Measurements from ENCODE around the gene B3GNT4. TPM values are rescaled to one million over a fixed set of nuclear protein-coding genes. Genes with fewer than 3 reads are reported as not detected.

The B3GNT4 gene
- total and polyA plus RNA-seq, 2 of the 8 experiments (the other 6 are each of a cell fraction or from before 2014, with no cell fraction given) = 1.1 to 1.4 TPM

GRCh38 chr12:122183588-122183940 is 19.9 kb upstream of the B3GNT4 start:
- H4K91ac ChIP-seq (replicated peaks; ENCODE audit: insufficient read length, low read length) = no peak overlapping the region
- no peak for DNase-seq (ENCODE audit: low read depth in 1 of 2, low spot score in 2 of 2)
- no peak overlapping the region for H2AFZ ChIP-seq (ENCODE audit: low read length)
- H3K4me3 ChIP-seq (ENCODE audit: extremely low read depth in 1 of 4, insufficient read depth in 2 of 4, low read depth in 3 of 4, low read length in 4 of 4) = peak overlapping the region; percentile 28 to 67 (median 40)
- no peaks in the 10 kb centered on the region for H4K20me1 ChIP-seq (replicated peaks in 1 of 2; ENCODE audit: control insufficient read depth in 1 of 2, insufficient read depth in 2 of 2, low read length in 2 of 2)
- CTCF ChIA-PET (ENCODE audit: partially characterized antibody) = interaction anchor here (1.0 to 2.2 kb wide), 5 partner anchors 8 to 177 kb away, joined by 3 to 10 read pairs (median 5); no protein-coding TSS in a partner anchor
- H2BK5ac ChIP-seq (ENCODE audit: low read depth, low read length) = no peak overlapping the region
- no peaks in the 10 kb centered on the region for H3K9me3 ChIP-seq (ENCODE audit: insufficient read depth in 2 of 2, low read depth in 1 of 2, low read length in 1 of 2)
- peaks cover 0 to 6% (median 2%) of the 10 kb centered on the region in 4 experiments; a peak in 5 of 7 replicates for H3K27me3 ChIP-seq (replicated peaks in 1 of 4; ENCODE audit: control insufficient read depth in 3 of 4, extremely low read depth in 1 of 4, insufficient read depth in 3 of 4, low read length in 3 of 4)
- H3K9ac ChIP-seq (replicated peaks in 1 of 4; ENCODE audit: extremely low read depth in 1 of 4, low read depth in 3 of 4, low read length in 3 of 4) = no peak overlapping the region
- no peak overlapping the region for H3K4ac ChIP-seq (replicated peaks; ENCODE audit: insufficient read length, low read depth, low read length)
- H2BK120ac ChIP-seq (replicated peaks; ENCODE audit: low read depth, low read length) = no peak overlapping the region
- no peaks in the 10 kb centered on the region for H3K79me2 ChIP-seq (ENCODE audit: control insufficient read depth in 1 of 2, insufficient read depth in 2 of 2, low read length in 2 of 2)
- no peaks in the 10 kb centered on the region for H3K36me3 ChIP-seq (ENCODE audit: control insufficient read depth in 2 of 4, insufficient read depth in 4 of 4, low read length in 3 of 4)
- H2AK5ac ChIP-seq (ENCODE audit: low read depth, low read length) = no peak overlapping the region
- FAIRE-seq = no peak
- H4K5ac ChIP-seq (ENCODE audit: insufficient read length, low read depth, low read length) = no peak overlapping the region
- peak overlapping the region; percentile 48 to 72 for H3K4me2 ChIP-seq (ENCODE audit: insufficient read depth in 1 of 2, low read depth in 2 of 2, low read length in 2 of 2)
- TF ChIP-seq KDM4A (IDR thresholded peaks at IDR 0.05; ENCODE audit: low read depth, low read length, severe bottlenecking) (no peak), SRF (IDR thresholded peaks at IDR 0.05; ENCODE audit: low read depth, low read length) (no peak), JUN (IDR thresholded peaks at IDR 0.05; ENCODE audit: low read depth, low read length) (no peak), KDM1A (IDR thresholded peaks at IDR 0.05; ENCODE audit: borderline replicate concordance, low read length) (no peak), GTF2F1 (IDR thresholded peaks at IDR 0.05; ENCODE audit: borderline replicate concordance, low read depth, low read length) (no peak), NRF1 (IDR thresholded peaks at IDR 0.05; ENCODE audit: low read depth, low read length) (no peak), PHF8 (conservative IDR thresholded peaks at IDR 0.05; ENCODE audit: low read depth, low read length) (no peak), CHD2 (IDR thresholded peaks at IDR 0.05; ENCODE audit: low read length) (no peak), SP2 (IDR thresholded peaks at IDR 0.05; ENCODE audit: low read length) (no peak), RAD21 (IDR thresholded peaks at IDR 0.05 in 1 of 2, conservative IDR thresholded peaks at IDR 0.05 in 1 of 2; ENCODE audit: low read depth in 2 of 2, low read length in 2 of 2) (no peak), POLR2A (IDR thresholded peaks at IDR 0.05; ENCODE audit: control extremely low read depth in 1 of 2, low read depth in 2 of 2, low read length in 2 of 2) (no peak), CEBPB (IDR thresholded peaks at IDR 0.05; ENCODE audit: low read depth, low read length) (no peak), ZNF274 (IDR thresholded peaks at IDR 0.05; ENCODE audit: borderline replicate concordance, extremely low read depth, low read length) (no peak)
- no peak overlapping the region for H3K56ac ChIP-seq (replicated peaks; ENCODE audit: insufficient read length, low read depth, low read length)
- no peak overlapping the region; the same call in 1 of the 2 replicates for H3K18ac ChIP-seq (ENCODE audit: extremely low read depth, low read length)
- POLR2A ChIA-PET (ENCODE audit: partially characterized antibody) = interaction anchor here (1.1 kb wide), 1 partner anchor 110 kb away, joined by 3 read pairs; no protein-coding TSS in a partner anchor
- no peak overlapping the region for H2BK15ac ChIP-seq (ENCODE audit: low read length)
- H3K27ac ChIP-seq (ENCODE audit: low read depth, low read length) = no peak overlapping the region
- no peak overlapping the region; the same call in 1 of the 2 replicates for H4K8ac ChIP-seq (ENCODE audit: extremely low read depth, insufficient read depth, low read length)
- peaks cover 0 to 4% (median 2%) of the 10 kb centered on the region in 4 experiments; a peak in 3 of 7 replicates for H3K4me1 ChIP-seq (replicated peaks in 1 of 4; ENCODE audit: control insufficient read depth in 3 of 4, insufficient read depth in 4 of 4, low read length in 3 of 4)
- H3K23ac ChIP-seq (ENCODE audit: insufficient read length) = no peak overlapping the region
- WGBS, 2 experiments (ENCODE audit: extremely low coverage in 1 of 2, insufficient coverage in 1 of 2, insufficient read length in 1 of 2, insufficient replicate concordance in 2 of 2, low coverage in 1 of 2, low lambda C conversion rate in 2 of 2, missing lambda C conversion rate in 1 of 2) = 76% methylated on average over 10 of the region's 10 CpGs; no CpG with 5 or more reads in 1 of the 2 experiments
- no peak overlapping the region for H2BK20ac ChIP-seq (ENCODE audit: low read length)
- H3K79me1 ChIP-seq (ENCODE audit: low read depth, low read length) = no peaks in the 10 kb centered on the region
- no peak overlapping the region for H3K14ac ChIP-seq (ENCODE audit: insufficient read length)
- H2BK12ac ChIP-seq (ENCODE audit: low read depth, low read length) = no peak overlapping the region
- peaks cover 4% of the 10 kb centered on the region; the same call in 1 of the 2 replicates for H3K23me2 ChIP-seq (ENCODE audit: low read depth, low read length)

Measured in H1 (cell line).